Pancreas (tissue), 10 donors: ENCODE measurements around the gene PTPN2. TPM values are rescaled to one million over a fixed set of nuclear protein-coding genes. Genes with fewer than 3 reads are reported as not detected.

Experiments used
- ATAC-seq, 4 donors: fragments of 200-7000 bp; cut with Tn5 transposase; one replicate each; pipeline versions ENCODE4 v1.8.0 to v1.9.1; 2020; ENCODE audit warnings: mild to moderate bottlenecking in 4 of 4, moderate library complexity in 4 of 4
- DNase-seq, 6 donors: peaks; one replicate each; pipeline ENCODE4 v3.0.0-alpha.2; 2020
- FAIRE-seq: peaks from 2 replicates; lab custom pipeline; 2012; peaks lifted over from hg19 to GRCh38; lab: Jason Lieb, UNC
- H3K27ac ChIP-seq, 4 donors: fragments of 200-600 bp; sonication (generic); 1 replicate in 3 of 4; 2 replicates in 1 of 4; pipeline versions ENCODE4 v1.5.0 to v1.8.0; 2020
- H3K27me3 ChIP-seq, 4 donors: fragments of 200-600 bp; one replicate each; pipeline ENCODE4 v1.8.0; 2021
- H3K36me3 ChIP-seq, 3 donors: fragments of 200-600 bp; sonication (generic) in 1 of 3; one replicate each; pipeline versions ENCODE4 v1.5.0 to v1.8.0; 2020 to 2021
- H3K4me1 ChIP-seq, 3 donors: fragments of 200-600 bp; one replicate each; pipeline ENCODE4 v1.8.0; 2021
- H3K4me3 ChIP-seq, 4 donors: fragments of 200-600 bp; sonication (generic) in 2 of 4; one replicate each; pipeline versions ENCODE4 v1.5.0 to v1.8.0; 2020 to 2021
- H3K9me3 ChIP-seq, 4 donors: fragments of 200-600 bp; one replicate each; pipeline ENCODE4 v1.8.0; 2021
- CTCF ChIP-seq, 4 donors: fragments of 200-600 bp; sonication (generic) in 3 of 4; IDR thresholded peaks; one replicate each; pipeline versions ENCODE4 v1.5.0 to v1.8.0; 2021; ENCODE audit warnings: antibody characterized with exemption in 4 of 4
- WGBS, 2 donors: extraction: QIAGEN DNeasy Blood & Tissue Kit; methylation state at CpG; one replicate each; pipeline ENCODE4 v1.1.7; 2013; 5-methylcytosine and 5-hydroxymethylcytosine counted together
- intact Hi-C, 3 donors: fragments of 100-400 bp; cut with DNase I; formaldehyde crosslinking; loops; one replicate each; pipeline versions ENCODE4 v1.11.1 to v1.14.2; 2022
- polyA plus RNA-seq, 2 donors: library from polyadenylated mRNA; stranded (reverse); fragments of 200-250 nt; gene quantifications; one replicate each; pipeline ENCODE4 v1.2.3, GENCODE V29; 2013
- total RNA-seq, 6 donors: library from RNA; stranded (reverse); fragmentation: NEBNext Ultra II Directional in 4 of 6; extraction: Animal tissue kit (Norgen Biotek cat#: 25700) in 4 of 6; gene quantifications; one replicate each; pipeline versions ENCODE4 v1.2.1 to v1.2.4, GENCODE V29; 2021 to 2023
- donor health status: healthy with polysubstance abuse.
- donor health status: DM: no; HTN: no; CAD: no; lungs with moderate emphysema.
- donor health status: DM: no; HTN: no; CAD: no.
- donor health status: control.
- donor health status: control.
- donor health status: Bipolar disorder and iron deficiency.
- donor health status: DM: yes; HTN: yes; CAD: no.
- donor health status: DM: no; HTN: no; CAD: no.
- donor health status: DM: no; HTN: no; CAD: no.
- donor health status: DM: yes; HTN: yes; CAD: no.

PTPN2 gene
- total and polyA plus RNA-seq, 8 donors, result 22.8 to 37.1 (median 26.3) TPM

- Histone ChIP-seq H3K4me1 (no peaks in the 10 kb centered on the region), H3K4me3 (no peak overlapping the region), H3K27ac (no peak overlapping the region), H3K27me3 (no peaks in the 10 kb centered on the region), H3K36me3 (no peaks in the 10 kb centered on the region), H3K9me3 (no peaks in the 10 kb centered on the region)
- FAIRE-seq (no peak), ATAC-seq (no peak), DNase-seq (no peak)
- WGBS, 2 donors, result 81 to 85% methylated on average over 2 of the region's 2 CpGs
- intact Hi-C loops, result no loop called here
- TF ChIP-seq CTCF (IDR thresholded peaks at IDR 0.05), result no peak
Observed at GRCh38 chr18:12786669-12787068, 97.4 kb downstream of the PTPN2 start.

- intact Hi-C loops, result no loop called here
- no peak for TF ChIP-seq CTCF (IDR thresholded peaks at IDR 0.05)
- H3K36me3 ChIP-seq, result no peaks in the 10 kb centered on the region
- no peaks in the 10 kb centered on the region for H3K27me3 ChIP-seq
- no peak for DNase-seq
- H3K4me1 ChIP-seq, result no peaks in the 10 kb centered on the region
- H3K4me3 ChIP-seq, result no peak overlapping the region
- ATAC-seq, result no peak
- no peaks in the 10 kb centered on the region for H3K9me3 ChIP-seq
- WGBS, 2 donors, result 91 to 94% methylated on average over 8 of the region's 8 CpGs
- no peak overlapping the region for H3K27ac ChIP-seq
- FAIRE-seq, result no peak
Observed at GRCh38 chr18:12783524-12783923, 100.5 kb downstream of the PTPN2 start.

GRCh38 chr18:12782521-12782920, 101.5 kb downstream of the PTPN2 start:
- Histone ChIP-seq H3K4me3 (no peak overlapping the region), H3K27ac (no peak overlapping the region), H3K27me3 (no peaks in the 10 kb centered on the region), H3K4me1 (no peaks in the 10 kb centered on the region), H3K9me3 (no peaks in the 10 kb centered on the region), H3K36me3 (no peaks in the 10 kb centered on the region)
- no peak for FAIRE-seq
- DNase-seq, result no peak
- no peak for ATAC-seq
- 64 to 75% methylated on average over 6 of the region's 6 CpGs for WGBS, 2 donors
- TF ChIP-seq CTCF (IDR thresholded peaks at IDR 0.05), result no peak
- intact Hi-C loops, result no loop called here

- TF ChIP-seq CTCF (IDR thresholded peaks at IDR 0.05), result no peak
- FAIRE-seq, result no peak
- Histone ChIP-seq H3K27me3 (no peaks in the 10 kb centered on the region), H3K36me3 (no peaks in the 10 kb centered on the region), H3K4me3 (no peak overlapping the region), H3K4me1 (no peaks in the 10 kb centered on the region), H3K9me3 (no peaks in the 10 kb centered on the region), H3K27ac (no peak overlapping the region)
- DNase-seq, result no peak
- intact Hi-C loops, result loop anchor here in 1 of 3 donors (10.0 kb wide), 1 partner anchor 55 kb away; no protein-coding TSS in a partner anchor
- ATAC-seq, result no peak
- 83 to 89% methylated on average over 21 of the region's 21 CpGs for WGBS, 2 donors
Observed at GRCh38 chr18:12779456-12779855, 104.6 kb downstream of the PTPN2 start.

- ATAC-seq, result no peak
- Histone ChIP-seq H3K36me3 (no peaks in the 10 kb centered on the region), H3K27ac (no peak overlapping the region), H3K27me3 (no peaks in the 10 kb centered on the region), H3K9me3 (no peaks in the 10 kb centered on the region), H3K4me1 (no peaks in the 10 kb centered on the region), H3K4me3 (no peak overlapping the region)
- DNase-seq, result no peak
- FAIRE-seq, result no peak
- WGBS, 2 donors, result 89 to 94% methylated on average over 11 of the region's 11 CpGs
- intact Hi-C loops, result loop anchor here in 1 of 3 donors (10.0 kb wide), 1 partner anchor 56 kb away; no protein-coding TSS in a partner anchor
- no peak for TF ChIP-seq CTCF (IDR thresholded peaks at IDR 0.05)
Observed at GRCh38 chr18:12779043-12779442, 105.0 kb downstream of the PTPN2 start.
